ENCODE data around the gene CCDC183. TPM values are rescaled to one million over a fixed set of nuclear protein-coding genes. Genes with fewer than 3 reads are reported as not detected.
A peak's percentile ranks its signal among the peaks of the same experiment; 100 is the strongest.
"Not testable (repeated sequence)": the region's sequence is repeated elsewhere in the genome, so short reads cannot be mapped to it uniquely, and the experiment has no call there.

CCDC183 gene
- total RNA-seq, 2 experiments from 2014 or later: 0.26 to 0.91 TPM

GRCh38 chr9:136803009-136803550 is 6.9 kb downstream of the CCDC183 start:
- Mint-ChIP-seq H3K4me1 (peaks cover 32% of the 10 kb centered on the region), H3K27me3 (peaks cover 13% of the 10 kb centered on the region)
- not testable (repeated sequence) for H3K9me3 Mint-ChIP-seq (ENCODE audit: low read depth); H3K4me3 Mint-ChIP-seq; DNase-seq; H3K27ac Mint-ChIP-seq; H3K36me3 Mint-ChIP-seq; ATAC-seq
- CTCF ChIA-PET: interaction anchor here (2.1 to 3.2 kb wide), 2 partner anchors 11 to 226 kb away, joined by 8 to 16 read pairs; no protein-coding TSS in a partner anchor

DNA sequence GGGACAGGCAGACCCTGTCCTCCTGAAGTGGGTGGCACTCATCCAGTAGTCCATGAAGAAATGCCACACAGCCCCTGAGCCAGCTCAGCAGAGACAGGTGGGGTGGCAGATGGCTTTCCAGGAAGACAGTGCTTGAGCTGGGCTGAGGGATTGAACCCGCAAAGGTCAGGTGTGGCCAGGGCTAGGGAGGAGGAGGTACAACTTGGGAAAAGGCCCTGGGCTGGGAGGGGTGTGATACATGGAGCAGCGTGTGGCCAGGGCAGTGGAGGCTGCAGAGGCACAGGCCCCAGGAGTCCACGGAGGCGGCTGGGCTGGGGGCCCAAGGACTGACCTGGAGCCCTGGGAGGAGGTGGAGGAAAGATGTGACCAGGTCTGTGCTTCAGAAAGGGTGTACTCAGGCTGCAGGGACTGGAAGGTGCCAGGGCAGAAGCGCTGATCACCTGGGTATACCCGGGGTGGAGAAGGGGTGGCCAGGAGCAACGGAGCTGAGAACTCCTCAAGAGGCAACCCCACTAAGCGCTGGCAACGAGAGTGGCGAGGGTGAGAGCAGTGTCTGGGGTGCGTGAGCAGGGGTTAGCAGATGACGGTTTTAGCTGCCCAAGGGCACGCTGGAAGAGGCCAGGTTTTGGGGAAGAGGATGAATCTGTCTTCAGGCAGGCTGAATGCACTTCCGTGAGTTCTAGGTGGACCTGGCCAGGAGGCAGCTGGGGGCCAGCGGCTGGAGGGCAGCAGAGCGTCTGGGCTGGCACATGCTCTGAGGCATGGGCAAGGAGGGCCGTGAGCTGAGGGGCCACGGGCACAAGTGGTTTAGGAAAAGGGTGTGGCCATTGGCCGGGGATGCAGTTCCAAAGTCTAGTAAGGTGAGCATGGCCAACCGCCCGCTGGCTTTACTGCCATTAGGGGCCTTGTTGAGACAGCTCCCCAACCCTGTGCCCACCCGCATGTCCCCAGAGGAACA is 7.7 kb downstream of the CCDC183 start:
- Mint-ChIP-seq H3K27me3 (peaks cover 13% of the 10 kb centered on the region), H3K9me3 (ENCODE audit: low read depth) (no peaks in the 10 kb centered on the region), H3K4me3 (no peak overlapping the region), H3K36me3 (peaks cover 4% of the 10 kb centered on the region), H3K4me1 (peaks cover 33% of the 10 kb centered on the region), H3K27ac (no peak overlapping the region)
- ATAC-seq (no peak), DNase-seq (no peak)
- CTCF ChIA-PET: interaction anchor here (1.1 to 2.1 kb wide), 3 partner anchors 12 to 225 kb away, joined by 3 to 8 read pairs (median 4); partner anchors contain the start of gene AJM1

- peaks cover 13% of the 10 kb centered on the region for H3K27me3 Mint-ChIP-seq
- H3K27ac Mint-ChIP-seq: no peak overlapping the region
- no peaks in the 10 kb centered on the region for H3K9me3 Mint-ChIP-seq (ENCODE audit: low read depth)
- DNase-seq: no peak
- peaks cover 42% of the 10 kb centered on the region for H3K4me1 Mint-ChIP-seq
- H3K36me3 Mint-ChIP-seq: peaks cover 10% of the 10 kb centered on the region
- no peak overlapping the region for H3K4me3 Mint-ChIP-seq
- ATAC-seq: no peak
- CTCF ChIA-PET: interaction anchor here (1.1 to 2.1 kb wide), 3 partner anchors 12 to 225 kb away, joined by 3 to 8 read pairs (median 4); partner anchors contain the start of gene AJM1
Observed at GRCh38 chr9:136804509-136805206, 8.5 kb downstream of the CCDC183 start.

DNA sequence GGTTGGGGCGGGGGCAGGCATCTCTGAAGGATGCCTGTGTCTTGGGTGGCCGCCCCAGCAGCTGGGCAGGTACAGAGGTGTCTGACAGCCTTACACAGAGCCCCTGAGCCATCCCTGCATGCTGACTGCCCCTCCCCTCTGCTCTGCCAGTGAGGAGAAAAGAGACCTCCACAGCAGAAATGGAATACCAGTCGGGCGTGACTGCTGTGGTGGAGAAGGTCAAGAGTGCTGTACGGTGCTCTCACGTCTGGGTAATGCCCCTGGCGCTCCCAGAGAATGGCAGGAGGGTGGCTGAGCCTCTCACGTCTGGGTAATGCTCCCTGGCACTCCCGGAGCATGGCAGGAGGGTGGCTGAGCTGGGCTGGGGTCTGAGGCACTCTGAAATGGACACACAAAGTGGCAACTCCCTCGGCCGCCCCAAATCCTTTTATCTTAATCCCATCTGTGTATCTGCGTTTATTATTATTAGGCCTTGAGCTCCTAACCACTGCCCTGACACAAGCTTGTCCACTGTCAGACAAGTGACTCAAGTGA is 9.1 kb downstream of the CCDC183 start:
- H3K4me1 Mint-ChIP-seq: peaks cover 45% of the 10 kb centered on the region
- peaks cover 13% of the 10 kb centered on the region for H3K27me3 Mint-ChIP-seq
- CTCF ChIA-PET: interaction anchor here (0.9 to 2.8 kb wide), 5 partner anchors 12 to 259 kb away, joined by 3 to 24 read pairs (median 3); partner anchors contain the start of gene AJM1
- peak overlapping the region; percentile 11 for H3K4me3 Mint-ChIP-seq
- DNase-seq (no peak), ATAC-seq (no peak)
- H3K27ac Mint-ChIP-seq: no peak overlapping the region
- no peaks in the 10 kb centered on the region for H3K9me3 Mint-ChIP-seq (ENCODE audit: low read depth)
- H3K36me3 Mint-ChIP-seq: peaks cover 15% of the 10 kb centered on the region

GRCh38 chr9:136806067-136806466 is 9.9 kb downstream of the CCDC183 start:
- no peaks in the 10 kb centered on the region for H3K9me3 Mint-ChIP-seq (ENCODE audit: low read depth)
- H3K27me3 Mint-ChIP-seq: peaks cover 8% of the 10 kb centered on the region
- H3K4me1 Mint-ChIP-seq: peaks cover 41% of the 10 kb centered on the region
- peak overlapping the region; percentile 15 for H3K27ac Mint-ChIP-seq
- CTCF ChIA-PET: interaction anchor here (0.9 to 4.2 kb wide), 9 partner anchors 9 to 258 kb away, joined by 3 to 28 read pairs (median 4); partner anchors contain the start of gene AJM1
- peaks cover 18% of the 10 kb centered on the region for H3K36me3 Mint-ChIP-seq
- ATAC-seq (no peak), DNase-seq (no peak)
- H3K4me3 Mint-ChIP-seq: peak overlapping the region; percentile 82

- no peaks in the 10 kb centered on the region for H3K9me3 Mint-ChIP-seq (ENCODE audit: low read depth)
- CTCF ChIA-PET: interaction anchor here (1.1 to 4.2 kb wide), 11 partner anchors 9 to 261 kb away, joined by 3 to 28 read pairs (median 5); partner anchors contain the start of gene AJM1
Observed at GRCh38 chr9:136806631-136807201, 10.6 kb downstream of the CCDC183 start.

DNA sequence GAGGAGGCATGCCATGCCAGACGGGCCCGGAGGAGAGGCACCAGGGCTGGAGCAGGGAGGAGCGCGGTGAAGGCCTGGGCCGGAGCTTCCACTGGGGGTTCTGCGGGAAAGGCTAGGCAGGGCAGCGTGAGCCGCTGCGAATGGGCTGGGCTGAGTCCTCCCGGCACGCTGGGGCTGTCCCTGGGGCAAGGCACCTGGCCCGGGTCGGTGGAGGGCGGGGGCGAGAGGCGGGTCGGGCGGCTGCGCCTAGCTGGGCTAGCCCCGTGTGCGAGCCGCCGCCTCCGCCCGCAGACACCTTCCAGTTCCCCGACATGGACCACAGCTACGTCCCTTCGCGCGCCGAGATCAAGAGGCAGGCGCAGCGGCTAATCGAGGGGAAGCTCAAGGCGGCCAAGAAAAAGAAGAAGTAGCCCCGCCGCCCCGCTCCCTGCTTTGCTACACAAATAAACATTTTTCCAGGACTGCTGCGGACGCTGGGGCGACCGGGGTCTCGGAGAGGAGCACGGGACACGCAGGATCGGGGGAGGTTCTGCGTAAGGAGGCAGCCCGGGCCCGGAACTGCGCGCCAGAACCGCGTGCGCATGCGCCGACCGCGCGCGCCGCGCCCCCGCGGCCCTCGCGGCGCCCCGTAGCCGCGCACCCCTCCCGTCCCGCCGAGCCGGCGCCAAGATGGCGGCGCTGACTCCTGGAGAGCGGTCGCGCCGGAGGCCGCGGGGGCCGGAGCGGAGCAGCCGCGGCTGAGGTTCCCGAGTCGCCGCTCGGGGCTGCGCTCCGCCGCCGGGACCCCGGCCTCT is 11.3 kb downstream of the CCDC183 start, which contains the start of gene RABL6:
Gene RABL6, plus strand, starts transcription at position 668 of the 794 bp plus-strand sequence. CDS start 249 bp downstream, outside the sequence.
- Mint-ChIP-seq H3K4me1 (peaks cover 42% of the 10 kb centered on the region), H3K27ac (peak within 1 kb of the TSS; percentile 79), H3K9me3 (ENCODE audit: low read depth) (no peaks in the 10 kb centered on the region), H3K36me3 (peaks cover 18% of the 10 kb centered on the region), H3K4me3 (peak within 1 kb of the TSS; percentile 82), H3K27me3 (no peaks in the 10 kb centered on the region)
- DNase-seq: peak; percentile 83
- ATAC-seq: peak; percentile 91
- CTCF ChIA-PET: interaction anchor here (1.1 to 4.2 kb wide), 11 partner anchors 8 to 261 kb away, joined by 3 to 28 read pairs (median 5); partner anchors contain the start of gene AJM1

More at GRCh38 chr9:136806631-136807201, 10.6 kb downstream of the CCDC183 start:
- Mint-ChIP-seq H3K27ac (peak overlapping the region; percentile 79), H3K4me3 (peak overlapping the region; percentile 82), H3K27me3 (peaks cover 7% of the 10 kb centered on the region), H3K4me1 (peaks cover 40% of the 10 kb centered on the region), H3K36me3 (peaks cover 18% of the 10 kb centered on the region)
- DNase-seq (no peak), ATAC-seq (no peak)

DNA sequence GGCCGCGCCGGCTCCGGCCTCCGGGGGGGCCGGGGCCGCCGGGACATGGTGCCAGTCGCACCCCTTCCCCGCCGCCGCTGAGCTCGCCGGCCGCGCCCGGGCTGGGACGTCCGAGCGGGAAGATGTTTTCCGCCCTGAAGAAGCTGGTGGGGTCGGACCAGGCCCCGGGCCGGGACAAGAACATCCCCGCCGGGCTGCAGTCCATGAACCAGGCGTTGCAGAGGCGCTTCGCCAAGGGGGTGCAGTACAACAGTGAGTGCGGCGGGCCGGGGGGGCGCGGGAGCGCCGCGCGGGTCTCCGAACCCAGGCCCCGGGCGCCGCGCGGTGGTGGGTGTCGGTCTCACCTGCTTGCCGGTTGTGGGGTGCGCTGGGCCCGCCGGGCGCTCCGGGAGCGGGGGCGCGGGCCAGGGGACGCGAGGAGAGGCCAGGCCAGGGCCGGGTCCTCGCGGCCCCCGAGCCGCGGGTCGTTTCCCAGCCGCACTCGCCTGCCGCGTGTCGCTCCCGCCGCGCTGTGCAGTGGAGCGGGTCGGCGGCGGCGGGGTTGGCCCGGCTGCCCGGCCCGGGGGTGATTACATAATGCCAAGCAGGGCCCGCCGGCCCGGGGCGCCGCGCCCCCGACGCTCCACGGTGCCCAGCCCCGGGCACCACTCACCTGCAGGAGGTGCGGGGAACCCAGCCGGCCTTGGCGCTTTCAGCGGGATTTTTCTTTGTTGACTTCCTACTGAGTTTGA is 12.1 kb downstream of the CCDC183 start:
- Mint-ChIP-seq H3K4me1 (peaks cover 50% of the 10 kb centered on the region), H3K27me3 (no peaks in the 10 kb centered on the region), H3K9me3 (ENCODE audit: low read depth) (no peaks in the 10 kb centered on the region), H3K27ac (peak overlapping the region; percentile 66), H3K4me3 (peak overlapping the region; percentile 74), H3K36me3 (peaks cover 24% of the 10 kb centered on the region)
- CTCF ChIA-PET: interaction anchor here (0.9 to 4.2 kb wide), 12 partner anchors 8 to 260 kb away, joined by 3 to 28 read pairs (median 6); partner anchors contain the start of gene AJM1
- peak; percentile 58 for DNase-seq
- ATAC-seq: peak; percentile 35

- H3K4me3 Mint-ChIP-seq: peak overlapping the region; percentile 71
- no peak for ATAC-seq
- no peaks in the 10 kb centered on the region for H3K9me3 Mint-ChIP-seq (ENCODE audit: low read depth)
- H3K27ac Mint-ChIP-seq: peak overlapping the region; percentile 35
- H3K4me1 Mint-ChIP-seq: peaks cover 56% of the 10 kb centered on the region
- no peaks in the 10 kb centered on the region for H3K27me3 Mint-ChIP-seq
- H3K36me3 Mint-ChIP-seq: peaks cover 27% of the 10 kb centered on the region
- CTCF ChIA-PET: interaction anchor here (0.7 to 4.2 kb wide), 6 partner anchors 9 to 261 kb away, joined by 3 to 28 read pairs (median 6); partner anchors contain the start of genes AJM1 and SAPCD2
- DNase-seq: no peak
Observed at GRCh38 chr9:136808806-136809158, 12.6 kb downstream of the CCDC183 start.

DNA sequence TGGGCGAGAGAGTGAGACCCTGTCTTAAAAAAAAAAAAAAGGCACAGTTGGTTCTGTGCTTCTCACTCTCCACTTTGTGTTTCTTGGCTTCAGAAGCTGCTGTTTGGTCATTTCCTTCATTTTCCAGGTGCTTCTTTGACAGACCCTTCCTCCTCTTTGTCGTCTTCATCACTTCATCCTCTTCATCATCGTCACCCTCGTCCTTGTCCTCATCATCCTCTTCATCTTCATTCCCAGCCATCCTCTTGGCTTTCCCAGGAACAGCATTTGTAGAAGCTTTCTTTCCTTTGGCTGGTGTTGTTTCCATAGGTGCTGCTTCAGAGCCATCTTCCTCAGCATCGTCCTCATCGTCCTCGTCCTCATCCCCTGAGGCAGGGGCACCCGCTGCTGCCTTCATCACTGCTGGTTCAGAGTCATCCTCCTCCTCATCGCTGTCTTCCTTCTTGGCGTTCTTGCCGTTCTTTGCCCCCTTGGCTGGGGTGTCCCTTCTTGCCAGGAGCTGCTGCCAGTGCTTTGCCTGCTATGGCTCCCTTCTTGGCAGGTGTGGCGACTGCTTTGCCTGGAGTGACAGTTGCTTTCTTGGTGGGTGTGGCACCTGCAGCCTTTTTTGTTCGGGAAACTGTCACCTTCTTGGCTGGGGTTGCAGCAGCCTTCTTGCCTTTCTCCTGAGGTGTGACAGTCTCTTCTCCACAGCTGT is 18.7 kb downstream of the CCDC183 start:
- H3K4me1 Mint-ChIP-seq: peaks cover 38% of the 10 kb centered on the region

More for the DNA sequence above, 18.7 kb downstream of the CCDC183 start:
- peak overlapping the region; percentile 35 for H3K27ac Mint-ChIP-seq
- H3K9me3 Mint-ChIP-seq (ENCODE audit: low read depth): no peaks in the 10 kb centered on the region
- CTCF ChIA-PET: interaction anchor here (0.9 to 3.3 kb wide), 6 partner anchors 8 to 220 kb away, joined by 3 to 13 read pairs (median 5); partner anchors contain the start of gene AJM1
- DNase-seq: no peak
- no peaks in the 10 kb centered on the region for H3K27me3 Mint-ChIP-seq
- no peak overlapping the region for H3K4me3 Mint-ChIP-seq
- no peak for ATAC-seq
- peaks cover 30% of the 10 kb centered on the region for H3K36me3 Mint-ChIP-seq

Data from activated CD8-positive, alpha-beta memory T cell treated with anti-CD3 and anti-CD28 coated beads, Interleukin-2, amount 10 ng/mL, durations not matched to agents 7 days and 5 days (primary cell).